Measurements from ENCODE around the gene GATM.
"Not testable (repeated sequence)": the region's sequence is repeated elsewhere in the genome, so short reads cannot be mapped to it uniquely, and the experiment has no call there.

GATM gene

GRCh38 chr15:45349623-45350022 lies 28.7 kb downstream of the GATM start:
- DNase-seq: no peak

DNA sequence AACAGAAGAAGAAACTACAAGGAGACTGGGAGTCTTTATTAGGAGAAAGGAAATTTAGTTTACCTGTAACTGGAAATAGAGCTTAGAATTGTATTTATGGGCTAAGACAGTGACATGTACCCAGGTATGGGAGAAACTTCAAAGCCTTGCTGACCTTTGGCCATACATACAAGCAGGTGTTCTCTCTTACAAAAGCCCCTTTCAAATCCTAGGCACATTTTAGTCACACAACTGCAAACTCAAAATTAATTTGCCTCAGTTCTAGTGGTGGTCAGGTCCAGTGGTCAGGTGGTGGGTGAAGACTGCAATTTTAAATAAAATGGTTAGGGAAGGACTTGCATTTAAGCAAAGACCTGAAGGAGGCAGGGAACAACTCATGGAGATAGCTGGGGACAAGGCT lies 30.4 kb downstream of the GATM start:
- no peak for DNase-seq

- no peak for DNase-seq
Observed at GRCh38 chr15:45347033-45347432, 31.3 kb downstream of the GATM start.

- no peak for DNase-seq
Observed at GRCh38 chr15:45346381-45346780, 32.0 kb downstream of the GATM start.

- no peak for DNase-seq
Observed at GRCh38 chr15:45343258-45343860, 35.0 kb downstream of the GATM start.

DNA sequence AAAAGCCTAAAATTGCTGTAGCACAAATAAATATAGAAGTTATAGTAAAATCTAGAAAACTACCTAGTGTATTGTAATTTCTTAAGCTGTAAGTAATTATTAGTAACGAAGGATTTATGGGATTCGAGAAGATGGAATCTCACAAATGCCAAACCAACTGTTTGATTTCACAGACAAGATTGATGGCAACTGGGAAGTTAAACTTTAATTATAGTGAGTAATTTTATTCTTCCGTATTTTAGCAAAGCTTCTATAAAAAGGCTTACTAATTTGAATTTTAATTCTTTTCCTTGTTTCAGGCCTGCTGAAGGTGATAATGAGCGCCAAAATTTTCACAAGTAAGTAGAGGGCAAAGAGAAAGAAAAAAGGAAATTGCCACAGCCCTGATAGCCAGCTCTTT lies 36.6 kb downstream of the GATM start:
- DNase-seq: no peak

- no peak for DNase-seq
Observed at GRCh38 chr15:45340429-45340828, 37.9 kb downstream of the GATM start.

DNA sequence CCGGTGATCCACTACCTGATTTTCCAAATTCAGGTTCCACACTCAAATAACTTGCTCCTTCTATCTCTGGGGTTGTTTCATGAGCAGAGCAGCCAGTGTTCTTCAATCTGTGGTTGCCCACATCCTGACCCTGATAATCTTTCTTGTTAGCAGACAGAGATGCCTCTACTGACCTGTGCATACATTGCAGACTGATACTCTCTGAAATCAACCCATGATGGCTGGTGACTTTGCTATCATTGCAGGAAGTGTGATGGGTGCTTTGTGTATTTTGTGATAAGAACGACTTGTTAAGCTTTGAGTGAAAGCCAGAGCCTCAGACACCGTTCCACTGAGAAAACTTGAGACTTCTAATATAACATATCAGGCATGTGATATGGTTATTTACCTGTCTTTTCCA lies 39.9 kb downstream of the GATM start:
- DNase-seq: no peak

DNA sequence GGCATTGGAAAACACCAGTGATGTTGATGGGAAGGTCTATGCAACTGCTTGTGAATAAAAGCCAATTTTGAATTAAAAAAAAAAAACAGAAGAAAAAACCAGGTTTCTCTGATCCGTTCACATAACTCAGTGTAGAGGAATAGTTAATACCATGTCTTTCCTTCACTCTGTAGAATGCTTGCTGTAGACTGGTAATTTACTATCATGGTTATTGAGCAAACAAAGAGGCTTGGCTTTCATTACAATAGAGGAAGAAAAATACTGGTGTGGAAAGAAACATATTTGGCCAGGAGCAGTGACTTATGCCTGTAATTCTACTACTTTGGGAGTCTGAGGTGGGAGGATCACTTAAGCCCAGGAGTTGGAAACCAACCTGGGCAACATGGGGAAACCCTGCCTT lies 41.1 kb downstream of the GATM start:
- no peak for DNase-seq

GRCh38 chr15:45333550-45333949 lies 44.8 kb downstream of the GATM start:
- no peak for DNase-seq

DNA sequence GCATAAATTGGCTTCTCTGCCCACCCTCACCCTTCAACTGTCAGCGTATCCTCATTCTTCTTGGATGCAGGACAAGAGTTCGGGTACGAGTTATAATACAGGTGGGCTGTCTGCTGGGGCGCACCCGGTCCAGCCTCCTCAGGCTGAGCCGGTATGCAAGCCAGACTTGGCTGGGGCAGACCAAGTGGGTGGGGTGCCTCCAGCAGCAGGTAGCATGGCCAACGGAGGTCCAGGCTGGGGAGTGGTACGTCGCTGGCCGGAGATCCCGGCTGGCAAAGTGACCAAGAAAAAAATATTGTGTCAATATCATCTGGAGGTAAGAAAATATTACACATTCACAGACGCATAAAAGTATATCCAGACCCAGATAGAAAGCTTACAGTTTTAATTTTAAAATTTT lies 45.6 kb downstream of the GATM start:
- no peak for DNase-seq

DNA sequence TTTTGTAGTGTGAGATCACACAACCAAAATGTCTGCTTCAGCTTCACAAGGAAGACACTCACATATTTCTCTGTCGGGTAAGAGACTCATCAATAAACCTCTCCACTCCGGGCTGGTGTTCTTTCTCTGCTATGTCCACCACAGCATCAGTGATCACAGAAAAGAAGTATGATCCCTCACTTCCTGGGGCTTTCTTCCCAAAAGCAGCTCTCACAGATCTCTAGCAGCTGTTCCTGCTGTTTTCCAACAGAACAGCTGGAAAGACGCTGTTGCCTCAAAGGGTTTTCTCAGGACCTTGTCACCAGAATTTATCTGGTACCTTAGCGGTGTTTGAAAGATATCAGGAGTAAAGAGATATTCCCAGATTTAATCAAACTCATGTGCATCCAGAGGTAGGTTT lies 46.4 kb downstream of the GATM start:
- DNase-seq: no peak

GRCh38 chr15:45328663-45329062 lies 49.7 kb downstream of the GATM start:
- no peak for DNase-seq

DNA sequence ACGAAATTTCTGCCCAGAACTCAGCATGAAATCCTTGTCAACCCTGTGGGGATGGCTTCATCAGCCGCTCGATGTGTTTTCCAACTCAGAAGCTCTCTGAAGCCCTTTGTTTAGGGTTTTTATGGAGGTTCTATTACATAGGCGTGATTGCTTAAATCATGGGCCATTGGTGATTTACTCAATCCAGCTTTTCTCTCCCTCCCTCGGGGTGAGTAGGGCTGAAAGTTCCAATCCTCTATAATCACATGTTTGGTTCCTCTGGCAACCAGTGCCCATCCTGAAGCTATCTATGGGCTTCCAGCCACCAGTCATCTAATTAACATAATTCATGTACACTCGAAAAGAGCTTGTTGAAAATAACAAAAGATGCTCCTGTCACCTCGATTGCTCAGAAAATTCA lies 51.6 kb downstream of the GATM start:
- no peak for DNase-seq

GRCh38 chr15:45326280-45326679 lies 52.1 kb downstream of the GATM start:
- DNase-seq: no peak

- DNase-seq: no peak
Observed at GRCh38 chr15:45320581-45321205, 57.7 kb downstream of the GATM start.

GRCh38 chr15:45319472-45320214 lies 58.7 kb downstream of the GATM start:
- no peak for DNase-seq

DNA sequence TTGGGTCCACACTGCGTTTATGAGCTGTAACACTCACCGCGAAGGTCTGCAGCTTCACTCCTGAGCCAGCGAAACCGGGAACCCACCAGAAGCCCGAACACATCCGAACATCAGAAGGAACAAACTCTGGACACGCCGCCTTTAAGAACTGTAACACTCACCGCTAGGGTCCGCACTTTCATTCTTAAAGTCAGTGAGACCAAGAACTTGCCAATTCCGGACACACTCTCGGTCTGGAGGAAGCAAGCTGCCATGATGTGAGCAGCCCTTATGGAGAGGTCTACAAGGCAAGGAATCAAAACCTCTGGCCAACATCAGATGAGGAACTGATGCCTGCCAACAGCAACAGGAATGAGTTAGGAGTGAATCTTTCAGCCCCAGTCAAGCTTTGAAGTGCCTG lies 63.4 kb downstream of the GATM start:
- no peak for DNase-seq

GRCh38 chr15:45314117-45314516 lies 64.2 kb downstream of the GATM start:
- DNase-seq: not testable (repeated sequence)
